A549 (cell line): ENCODE measurements around the gene RAB11B.

Source experiments
- CHD2 ChIP-seq: fragments of 150-350 bp; IDR thresholded peaks from 2 replicates; pipeline ENCODE4 v1.6.1; 2014; ENCODE audit warnings: low read length; ENCODE audit not compliant: partially characterized antibody
- MAFK ChIP-seq: fragments of 450-650 bp; IDR thresholded peaks from 2 replicates; pipeline ENCODE4 v1.6.1; 2014; ENCODE audit not compliant: partially characterized antibody

DNA sequence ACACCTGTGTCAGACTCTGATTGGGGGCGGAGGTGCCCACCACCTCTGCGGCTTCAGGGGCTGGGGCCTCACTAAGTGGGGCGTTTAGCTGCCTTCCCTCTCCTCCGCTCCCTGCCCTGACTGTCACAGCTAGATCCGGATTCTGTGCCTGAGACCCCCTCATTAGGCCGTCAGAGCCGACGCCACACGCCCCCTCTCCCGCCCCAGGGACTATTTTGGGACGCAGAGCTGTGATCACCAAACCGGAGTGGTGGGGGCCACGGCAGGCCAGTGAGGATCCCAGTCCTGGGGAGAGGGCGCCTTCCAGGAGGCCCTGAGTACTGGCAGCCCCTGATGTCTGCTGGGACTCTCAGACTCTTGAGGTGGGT lies 47.9 kb upstream of the RAB11B start:
- TF ChIP-seq MAFK (no peak), CHD2 (no peak)
